ENCODE results near the gene NCKIPSD. TPM values are rescaled to one million over a fixed set of nuclear protein-coding genes. Genes with fewer than 3 reads are reported as not detected.

NCKIPSD gene
- total and polyA plus RNA-seq, 2 donors (not counting 3 experiments of a cell fraction or from before 2014, with no cell fraction given), result 12.8 to 19.1 TPM

- no TSS peak for BruUV-seq (replicated peaks)
- Histone ChIP-seq H4K20me1 (replicated peaks; ENCODE audit: control insufficient read depth, extremely low read depth, insufficient read depth, low read length) (no peaks in the 10 kb centered on the region), H3K9me1 (replicated peaks; ENCODE audit: control insufficient read depth, extremely low read depth, insufficient read depth, low read length) (no peaks in the 10 kb centered on the region), H3K4me2 (ENCODE audit: insufficient read depth, low read length) (no peak overlapping the region), H3K9me3 (replicated peaks; ENCODE audit: control insufficient read depth, insufficient read depth, low read length) (no peaks in the 10 kb centered on the region), H3K36me3 (ENCODE audit: control insufficient read depth in 2 of 2, extremely low read depth in 1 of 2, insufficient read depth in 2 of 2, low read length in 2 of 2) (no peaks in the 10 kb centered on the region), H3K27ac (ENCODE audit: insufficient read depth, low read depth, low read length) (no peak overlapping the region), H2AFZ (ENCODE audit: low read depth, low read length) (no peak overlapping the region), H3K4me3 (replicated peaks in 1 of 3; ENCODE audit: insufficient read depth in 1 of 3, low read depth in 1 of 3, low read length in 3 of 3) (no peak overlapping the region), H3K79me2 (ENCODE audit: control insufficient read depth, insufficient read depth, low read length) (no peaks in the 10 kb centered on the region), H3K4me1 (ENCODE audit: control insufficient read depth, extremely low read depth, insufficient read depth, low read length) (no peaks in the 10 kb centered on the region), H3K9ac (replicated peaks; ENCODE audit: extremely low read depth, insufficient read depth, low read length) (no peak overlapping the region), H3K27me3 (ENCODE audit: control insufficient read depth in 2 of 2, insufficient read depth in 2 of 2, low read length in 2 of 2) (no peaks in the 10 kb centered on the region)
- TF ChIP-seq JUN (IDR thresholded peaks at IDR 0.05; ENCODE audit: borderline replicate concordance, insufficient read depth, insufficient read length, low read depth) (no peak), FOS (IDR thresholded peaks at IDR 0.05; ENCODE audit: borderline replicate concordance, insufficient read depth, low read length) (no peak), GATA2 (IDR thresholded peaks at IDR 0.05; ENCODE audit: insufficient read depth, insufficient read length, low read depth, low read length) (no peak), POLR2AphosphoS5 (IDR thresholded peaks at IDR 0.05; ENCODE audit: insufficient read depth, low read depth, low read length) (no peak), MAX (IDR thresholded peaks at IDR 0.05; ENCODE audit: insufficient read depth, insufficient read length) (no peak), CTCF (IDR thresholded peaks at IDR 0.05; ENCODE audit: extremely low read depth in 1 of 2, insufficient read depth in 1 of 2, low read depth in 1 of 2, low read length in 2 of 2) (no peak), MYC (IDR thresholded peaks at IDR 0.05; ENCODE audit: low read depth, low read length) (no peak), POLR2A (IDR thresholded peaks at IDR 0.05; ENCODE audit: low read depth, low read length) (no peak), EZH2 (IDR thresholded peaks at IDR 0.05; ENCODE audit: borderline replicate concordance, low read depth, low read length, severe bottlenecking) (no peak)
- CTCF ChIA-PET, result no interaction called here
- no peak for DNase-seq (ENCODE audit: low read depth, low spot score)
- intact Hi-C loops (cut with micrococcal nuclease), result no loop called here
- POLR2A ChIA-PET, result no interaction called here
- no peak for FAIRE-seq
- dilution Hi-C loops (cut with MboI; ENCODE audit: extremely low pct_ligation_motif_present, low sequenced_read_pairs), result no loop called here
Observed at GRCh38 chr3:48650723-48651122, 35.0 kb downstream of the NCKIPSD start.

All from endothelial cell of umbilical vein (primary cell).